NOMO-1 treated with dmso at 0.1 percent for 144 hours (cell line): ENCODE results near the gene AUTS2.

ENCODE experiments used
- DNase-seq: peaks from one replicate; lab custom pipeline; 2025; ENCODE audit not compliant: unreplicated experiment; lab: John Stamatoyannopoulos, UW

The AUTS2 gene

GRCh38 chr7:70505886-70506285, 907.6 kb downstream of the AUTS2 start:
- DNase-seq = no peak

GRCh38 chr7:70506434-70506833, 908.2 kb downstream of the AUTS2 start:
- DNase-seq = no peak

- DNase-seq = no peak
Observed at GRCh38 chr7:70512144-70512543, 913.9 kb downstream of the AUTS2 start.

GRCh38 chr7:70512761-70513160, 914.5 kb downstream of the AUTS2 start:
- no peak for DNase-seq

- DNase-seq = no peak
Observed at GRCh38 chr7:70520611-70521010, 922.3 kb downstream of the AUTS2 start.

GRCh38 chr7:70523249-70523988, 925.1 kb downstream of the AUTS2 start:
- no peak for DNase-seq

GRCh38 chr7:70523989-70524351, 925.7 kb downstream of the AUTS2 start:
- DNase-seq = no peak

- no peak for DNase-seq
Observed at GRCh38 chr7:70525991-70526390, 927.7 kb downstream of the AUTS2 start.

GRCh38 chr7:70527520-70528115, 929.3 kb downstream of the AUTS2 start:
- no peak for DNase-seq

GRCh38 chr7:70529436-70529835, 931.2 kb downstream of the AUTS2 start:
- no peak for DNase-seq

GRCh38 chr7:70529914-70530585, 931.8 kb downstream of the AUTS2 start:
- no peak for DNase-seq

- DNase-seq = no peak
Observed at GRCh38 chr7:70533614-70534013, 935.3 kb downstream of the AUTS2 start.

- DNase-seq = no peak
Observed at GRCh38 chr7:70539205-70539604, 940.9 kb downstream of the AUTS2 start.

GRCh38 chr7:70539617-70540016, 941.3 kb downstream of the AUTS2 start:
- DNase-seq = no peak

- DNase-seq = no peak
Observed at GRCh38 chr7:70540641-70541040, 942.4 kb downstream of the AUTS2 start.

- DNase-seq = no peak
Observed at GRCh38 chr7:70542750-70543376, 944.6 kb downstream of the AUTS2 start.

- DNase-seq = no peak
Observed at GRCh38 chr7:70544016-70544415, 945.7 kb downstream of the AUTS2 start.

- no peak for DNase-seq
Observed at GRCh38 chr7:70545214-70545613, 946.9 kb downstream of the AUTS2 start.

GRCh38 chr7:70552141-70552540, 953.9 kb downstream of the AUTS2 start:
- DNase-seq = no peak

GRCh38 chr7:70553364-70553763, 955.1 kb downstream of the AUTS2 start:
- no peak for DNase-seq

- no peak for DNase-seq
Observed at GRCh38 chr7:70554646-70555045, 956.4 kb downstream of the AUTS2 start.

- DNase-seq = no peak
Observed at GRCh38 chr7:70556761-70557160, 958.5 kb downstream of the AUTS2 start.
